Keratinocyte (primary cell): Measurements from ENCODE around the gene GPSM1.

Source experiments
- EZH2 ChIP-seq: IDR thresholded peaks from one replicate; pipeline ENCODE4 v1.6.1; 2012; ENCODE audit warnings: inconsistent platforms, mild to moderate bottlenecking, low read length, moderate library complexity
- TF ChIP-seq, protein P1 (sequence below), 3 experiments: IDR thresholded peaks in 1 of 3; conservative IDR thresholded peaks in 1 of 3; optimal IDR thresholded peaks in 1 of 3; 2 replicates in 2 of 3; 3 replicates in 1 of 3; pipeline versions ENCODE3 to v1.5.1; 2011; ENCODE audit warnings: low read length in 3 of 3, mild to moderate bottlenecking in 3 of 3, moderate library complexity in 2 of 3, control low read depth in 1 of 3, inconsistent platforms in 1 of 3; ENCODE audit not compliant: insufficient read depth in 2 of 3; ENCODE audit errors: extremely low read depth in 1 of 3

DNA sequence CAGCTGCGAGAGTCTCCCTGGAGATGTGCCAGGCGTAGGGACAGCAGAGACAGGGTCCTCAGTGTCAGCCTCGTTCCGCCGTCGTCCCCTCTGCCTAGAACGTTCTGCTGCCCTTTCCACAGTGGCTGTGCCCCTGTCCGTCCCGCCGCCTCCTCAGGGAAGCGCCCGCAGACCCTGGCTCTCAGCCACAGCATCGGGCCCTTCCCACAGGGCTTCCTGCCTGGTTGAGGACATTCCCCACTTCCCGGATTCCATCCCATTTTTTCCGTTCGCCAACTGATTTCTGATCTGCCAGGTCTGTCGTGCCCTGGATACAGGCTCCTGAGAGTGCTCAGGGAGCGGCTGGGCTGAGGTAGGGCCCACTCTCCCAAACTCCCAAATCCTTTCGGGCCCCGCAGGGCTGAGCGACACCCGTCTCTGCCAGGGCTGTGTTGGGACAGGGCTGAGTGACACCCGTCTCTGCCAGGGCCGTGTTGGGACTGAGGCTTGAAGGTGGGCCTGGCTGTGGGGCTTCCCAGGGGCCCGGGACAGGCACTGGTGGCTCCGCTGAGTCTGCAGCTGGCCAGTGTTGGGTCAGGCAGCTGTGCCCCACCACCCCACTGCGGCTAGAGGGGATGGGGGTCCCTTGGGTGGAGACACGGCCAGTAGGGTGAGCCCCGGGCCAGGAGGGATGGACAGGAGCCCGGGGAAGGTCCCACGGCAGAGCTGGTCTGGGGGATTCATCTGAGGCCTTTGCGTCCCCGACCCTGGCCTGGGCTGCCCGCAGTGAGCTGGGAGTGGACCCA, 20.3 kb downstream of the GPSM1 start:
- TF ChIP-seq, protein P1, sequence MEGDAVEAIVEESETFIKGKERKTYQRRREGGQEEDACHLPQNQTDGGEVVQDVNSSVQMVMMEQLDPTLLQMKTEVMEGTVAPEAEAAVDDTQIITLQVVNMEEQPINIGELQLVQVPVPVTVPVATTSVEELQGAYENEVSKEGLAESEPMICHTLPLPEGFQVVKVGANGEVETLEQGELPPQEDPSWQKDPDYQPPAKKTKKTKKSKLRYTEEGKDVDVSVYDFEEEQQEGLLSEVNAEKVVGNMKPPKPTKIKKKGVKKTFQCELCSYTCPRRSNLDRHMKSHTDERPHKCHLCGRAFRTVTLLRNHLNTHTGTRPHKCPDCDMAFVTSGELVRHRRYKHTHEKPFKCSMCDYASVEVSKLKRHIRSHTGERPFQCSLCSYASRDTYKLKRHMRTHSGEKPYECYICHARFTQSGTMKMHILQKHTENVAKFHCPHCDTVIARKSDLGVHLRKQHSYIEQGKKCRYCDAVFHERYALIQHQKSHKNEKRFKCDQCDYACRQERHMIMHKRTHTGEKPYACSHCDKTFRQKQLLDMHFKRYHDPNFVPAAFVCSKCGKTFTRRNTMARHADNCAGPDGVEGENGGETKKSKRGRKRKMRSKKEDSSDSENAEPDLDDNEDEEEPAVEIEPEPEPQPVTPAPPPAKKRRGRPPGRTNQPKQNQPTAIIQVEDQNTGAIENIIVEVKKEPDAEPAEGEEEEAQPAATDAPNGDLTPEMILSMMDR (optimal IDR thresholded peaks at IDR 0.05 in 1 of 3, IDR thresholded peaks at IDR 0.05 in 1 of 3, conservative IDR thresholded peaks at IDR 0.05 in 1 of 3; ENCODE audit: extremely low read depth in 1 of 3, insufficient read depth in 2 of 3, low read length in 3 of 3) = no peak
- TF ChIP-seq EZH2 = no peak
